Esophagus muscularis mucosa (tissue), 4 donors: ENCODE results near the gene GFPT1. TPM values are rescaled to one million over a fixed set of nuclear protein-coding genes. Genes with fewer than 3 reads are reported as not detected.

Experiments used
- DNase-seq: peaks from one replicate; pipeline ENCODE4 v3.0.0-alpha.2; 2017; ENCODE audit errors: extremely low spot score
- H3K27ac ChIP-seq, 4 donors: fragments of 200-600 bp; sonication (generic); replicated peaks in 1 of 4; 1 replicate in 3 of 4; 2 replicates in 1 of 4; pipeline ENCODE4 v1.5.1; 2016 to 2019; ENCODE audit warnings: mild to moderate bottlenecking in 1 of 4
- H3K27me3 ChIP-seq, 4 donors: fragments of 200-600 bp; sonication (generic); one replicate each; pipeline versions ENCODE4 v1.5.1 to v1.6.0; 2016 to 2019
- H3K36me3 ChIP-seq, 4 donors: fragments of 200-600 bp; sonication (generic); one replicate each; pipeline ENCODE4 v1.5.1; 2016 to 2019
- H3K4me1 ChIP-seq, 4 donors: fragments of 200-600 bp; sonication (generic); one replicate each; pipeline ENCODE4 v1.5.1; 2016 to 2019
- H3K4me3 ChIP-seq, 4 donors: fragments of 200-600 bp; sonication (generic); 1 replicate in 2 of 4; 2 replicates in 2 of 4; pipeline ENCODE4 v1.5.1; 2016 to 2019; ENCODE audit warnings: mild to moderate bottlenecking in 4 of 4, moderate library complexity in 1 of 4
- H3K9me3 ChIP-seq, 4 donors: fragments of 200-600 bp; sonication (generic); 1 replicate in 3 of 4; 2 replicates in 1 of 4; pipeline ENCODE4 v1.5.1; 2016 to 2019
- CTCF ChIP-seq, 3 experiments: fragments of 200-600 bp in 2 of 3; fragments of 450-650 bp in 1 of 3; sonication (generic) in 2 of 3; IDR thresholded peaks; one replicate each; pipeline ENCODE4 v1.5.1; 2017 to 2019; ENCODE audit warnings: antibody characterized with exemption in 3 of 3, mild to moderate bottlenecking in 2 of 3, moderate library complexity in 1 of 3
- EP300 ChIP-seq: sonication (generic); formaldehyde crosslinking; IDR thresholded peaks from one replicate; pipeline ENCODE4 v1.6.1; 2017; ENCODE audit warnings: antibody characterized with exemption
- POLR2A ChIP-seq: fragments of 450-650 bp; IDR thresholded peaks from one replicate; pipeline ENCODE4 v1.6.1; 2017; ENCODE audit warnings: antibody characterized with exemption, moderate library complexity, mild to moderate bottlenecking, low read depth
- POLR2AphosphoS5 ChIP-seq, 2 donors: sonication (generic); formaldehyde crosslinking; IDR thresholded peaks; one replicate each; pipeline ENCODE4 v1.6.1; 2017; ENCODE audit warnings: antibody characterized with exemption in 2 of 2
- WGBS: methylation state at CpG from one replicate; pipeline ENCODE4 v1.1.5; 2018; 5-methylcytosine and 5-hydroxymethylcytosine counted together
- intact Hi-C: fragments of 100-400 bp; cut with DNase I; formaldehyde crosslinking; loops from one replicate; pipeline ENCODE4 v1.15.1; 2023
- total RNA-seq, 4 donors: library from RNA; depleted of rRNA; stranded (reverse); fragments of >200 nt; gene quantifications; one replicate each; pipeline versions ENCODE4 v1.1.0 to v1.2.1, GENCODE V29; 2016

Gene GFPT1
- total RNA-seq, 4 donors from 2014 or later = 17.4 to 25.3 (median 23.2) TPM

GRCh38 chr2:69308338-69308737, 78.7 kb downstream of the GFPT1 start:
- Histone ChIP-seq H3K4me3 (no peak overlapping the region), H3K27me3 (no peaks in the 10 kb centered on the region), H3K4me1 (peaks cover 43 to 66% (median 61%) of the 10 kb centered on the region in 4 donors), H3K36me3 (no peaks in the 10 kb centered on the region), H3K9me3 (peaks cover 0 to 14% (median 4%) of the 10 kb centered on the region in 4 donors), H3K27ac (peak overlapping the region; percentile 85 to 92 (median 89))
- TF ChIP-seq CTCF (IDR thresholded peaks at IDR 0.05) (no peak), POLR2AphosphoS5 (IDR thresholded peaks at IDR 0.05) (no peak), EP300 (no peak), POLR2A (no peak)
- no peak for DNase-seq
- WGBS = 94% methylated on average over 8 of the region's 8 CpGs
- intact Hi-C loops = loop anchor here (2.0 kb wide), 1 partner anchor 366 kb away; no protein-coding TSS in a partner anchor

GRCh38 chr2:69307579-69308064, 79.4 kb downstream of the GFPT1 start:
- DNase-seq = no peak
- no peaks in the 10 kb centered on the region for H3K36me3 ChIP-seq
- H3K4me1 ChIP-seq = peaks cover 43 to 66% (median 61%) of the 10 kb centered on the region in 4 donors
- peak overlapping the region; percentile 85 to 92 (median 89) for H3K27ac ChIP-seq
- peak overlapping the region; percentile 65 to 79 (median 72) for H3K4me3 ChIP-seq
- 28% methylated on average over 13 of the region's 17 CpGs for WGBS
- H3K9me3 ChIP-seq = peaks cover 0 to 10% (median under 1%) of the 10 kb centered on the region in 4 donors
- intact Hi-C loops = loop anchor here (1.0 to 2.0 kb wide), 3 partner anchors 283 to 365 kb away; no protein-coding TSS in a partner anchor
- no peaks in the 10 kb centered on the region for H3K27me3 ChIP-seq
- no peak for TF ChIP-seq POLR2A
- TF ChIP-seq POLR2AphosphoS5 (IDR thresholded peaks at IDR 0.05) = no peak
- peak in 1 of 3 experiments; percentile 73 for TF ChIP-seq CTCF (IDR thresholded peaks at IDR 0.05)

GRCh38 chr2:69306822-69307578, 80.0 kb downstream of the GFPT1 start:
- no peaks in the 10 kb centered on the region for H3K27me3 ChIP-seq
- H3K4me1 ChIP-seq = peaks cover 43 to 65% (median 61%) of the 10 kb centered on the region in 4 donors
- no peak for TF ChIP-seq POLR2A
- peak; percentile 40 to 66 for TF ChIP-seq POLR2AphosphoS5 (IDR thresholded peaks at IDR 0.05)
- peak in 2 of 3 experiments; percentile 76 to 86 for TF ChIP-seq CTCF (IDR thresholded peaks at IDR 0.05)
- peaks cover 0 to 9% (median 0%) of the 10 kb centered on the region in 4 donors for H3K9me3 ChIP-seq
- intact Hi-C loops = loop anchor here (1.0 to 2.0 kb wide), 2 partner anchors 282 to 295 kb away; no protein-coding TSS in a partner anchor
- peak; percentile 96 for DNase-seq
- 0% methylated on average over 10 of the region's 61 CpGs for WGBS
- peak overlapping the region; percentile 85 to 92 (median 89) for H3K27ac ChIP-seq
- no peaks in the 10 kb centered on the region for H3K36me3 ChIP-seq
- H3K4me3 ChIP-seq = peak overlapping the region; percentile 65 to 79 (median 72)

GRCh38 chr2:69306393-69306821, 80.6 kb downstream of the GFPT1 start:
- DNase-seq = no peak
- no peak for TF ChIP-seq EP300
- no peak for TF ChIP-seq CTCF (IDR thresholded peaks at IDR 0.05)
- no peak for TF ChIP-seq POLR2AphosphoS5 (IDR thresholded peaks at IDR 0.05)
- no peak for TF ChIP-seq POLR2A
- H3K4me1 ChIP-seq = peaks cover 43 to 60% (median 58%) of the 10 kb centered on the region in 4 donors
- 1% methylated on average over 16 of the region's 31 CpGs for WGBS
- H3K36me3 ChIP-seq = no peaks in the 10 kb centered on the region
- no peaks in the 10 kb centered on the region for H3K27me3 ChIP-seq
- intact Hi-C loops = loop anchor here (2.0 kb wide), 1 partner anchor 282 kb away; no protein-coding TSS in a partner anchor
- H3K27ac ChIP-seq = peak overlapping the region; percentile 85 to 92 (median 89)
- H3K4me3 ChIP-seq = peak overlapping the region; percentile 65 to 79 (median 72)
- H3K9me3 ChIP-seq = peaks cover 0 to 9% (median 0%) of the 10 kb centered on the region in 4 donors
